ENCODE measurements around the gene NBEAL1. TPM values are rescaled to one million over a fixed set of nuclear protein-coding genes. Genes with fewer than 3 reads are reported as not detected.
A peak's percentile ranks its signal among the peaks of the same experiment; 100 is the strongest.
"Not testable (repeated sequence)": the region's sequence is repeated elsewhere in the genome, so short reads cannot be mapped to it uniquely, and the experiment has no call there.

Gene NBEAL1
- total RNA-seq (2014; rRNA removed; shearing (Covaris generic)), result 3.8 and 5.4 TPM in 2 replicates

DNA sequence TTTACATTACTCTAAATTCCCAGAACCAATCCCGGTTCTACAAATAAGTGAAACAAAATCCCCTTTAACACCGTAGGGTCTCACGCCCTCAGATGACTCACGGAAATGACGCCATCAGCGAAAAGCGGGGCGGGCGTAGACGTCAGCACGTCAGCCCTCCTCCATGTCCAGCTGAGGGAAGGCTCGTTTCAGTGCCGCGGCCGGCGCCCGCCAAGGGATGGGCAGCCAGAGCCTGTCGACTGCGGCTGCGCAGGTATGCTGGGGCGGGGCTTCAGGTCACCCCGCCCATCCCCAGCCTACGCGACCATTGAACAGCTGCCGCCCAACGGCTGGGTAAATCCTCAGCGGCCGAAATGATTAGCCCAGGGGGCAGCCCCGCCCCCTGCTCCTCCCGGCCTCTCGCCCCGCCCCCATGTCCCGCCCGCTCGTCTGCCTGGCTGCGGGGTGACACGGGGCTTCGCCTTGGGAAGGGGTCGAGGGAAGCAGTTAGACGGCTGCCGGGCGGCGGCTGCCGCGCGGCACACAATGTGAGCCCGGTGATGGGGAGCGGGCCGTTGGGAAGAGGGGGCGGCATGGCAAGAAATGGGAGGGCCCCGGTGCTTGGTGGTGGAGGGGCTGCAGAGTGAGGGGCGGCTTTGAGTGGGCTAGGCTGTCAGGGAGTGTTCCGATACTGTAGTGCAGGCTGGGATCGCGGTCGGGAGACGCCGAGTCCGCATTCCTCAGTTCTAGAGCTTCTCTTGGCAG is at the start of gene NBEAL1:
TSS of gene NBEAL1 (plus strand) at position 420 of the 744 bp plus-strand sequence. CDS start 1,510 bp downstream, outside the sequence.
- DNase-seq (ENCODE audit: low spot score), result peak; percentile 97

DNA sequence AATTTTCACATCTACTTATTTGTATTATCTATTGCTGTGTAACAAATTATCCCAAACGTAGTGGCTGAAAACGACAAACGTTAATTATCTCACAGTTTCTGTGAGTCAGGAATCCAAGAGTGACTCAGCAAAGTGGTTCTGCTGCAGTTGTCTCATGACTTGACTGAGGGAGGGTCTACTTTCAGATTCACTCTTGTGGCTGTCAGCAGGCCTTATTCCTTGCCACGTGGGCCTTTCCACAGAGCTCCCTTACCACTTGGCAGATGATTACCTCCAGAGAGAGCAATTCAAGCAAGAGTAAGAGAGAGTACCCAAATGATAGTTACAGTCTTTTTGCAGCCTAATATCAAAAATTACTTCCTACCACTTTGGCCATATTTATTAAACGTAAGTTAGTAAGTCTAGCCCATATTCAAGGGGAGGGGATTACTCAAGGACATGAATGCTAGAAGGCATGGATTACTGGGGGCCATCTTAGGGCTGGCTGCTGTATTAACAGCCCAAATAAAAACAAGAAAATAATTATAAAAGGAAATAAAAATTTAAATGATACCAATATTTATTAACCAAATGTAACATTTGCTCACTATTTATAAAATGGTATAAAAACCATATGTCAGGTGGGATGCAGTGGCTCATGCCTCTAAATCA is 48.7 kb upstream of the NBEAL1 start:
- DNase-seq (ENCODE audit: low spot score), result peak; percentile 67

DNA sequence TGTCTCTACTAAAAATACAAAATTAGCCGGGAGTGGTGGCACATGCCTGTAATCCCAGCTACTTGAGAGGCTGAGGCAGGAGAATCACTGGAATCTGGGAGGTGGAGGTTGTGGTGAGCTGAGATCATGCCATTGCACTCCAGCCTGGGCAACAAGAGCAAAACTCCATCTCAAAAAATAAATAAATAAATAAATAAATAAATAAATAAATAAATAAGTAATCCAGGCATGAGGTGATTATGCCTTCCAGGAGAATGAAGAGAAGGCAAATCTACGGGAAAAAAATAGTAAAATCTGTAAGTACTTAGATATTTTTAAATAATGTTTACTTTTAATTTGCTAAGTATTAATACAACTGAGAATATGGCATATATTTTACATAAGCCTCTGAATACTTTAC is 45.3 kb upstream of the NBEAL1 start:
- not testable (repeated sequence) for DNase-seq (ENCODE audit: low spot score)

DNA sequence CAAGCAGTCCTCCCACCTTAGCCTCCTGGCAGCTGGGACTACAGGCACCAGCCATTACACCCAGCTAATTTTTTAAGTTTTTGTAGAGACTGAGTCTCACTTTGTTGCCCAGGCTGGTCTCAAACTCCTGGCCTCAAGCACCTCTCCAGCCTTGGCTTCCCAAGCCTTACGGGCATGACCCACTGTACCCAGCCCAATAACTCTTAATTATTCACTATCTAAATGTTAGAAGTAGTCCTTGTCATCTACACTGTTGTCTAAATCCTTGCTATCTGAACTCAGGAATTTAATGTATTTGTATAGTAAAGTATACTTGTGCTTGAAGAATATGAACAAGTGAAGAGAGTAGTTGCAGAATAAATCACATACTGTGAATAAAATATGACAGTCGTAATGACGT is 37.9 kb upstream of the NBEAL1 start:
- DNase-seq (ENCODE audit: low spot score), result no peak

DNA sequence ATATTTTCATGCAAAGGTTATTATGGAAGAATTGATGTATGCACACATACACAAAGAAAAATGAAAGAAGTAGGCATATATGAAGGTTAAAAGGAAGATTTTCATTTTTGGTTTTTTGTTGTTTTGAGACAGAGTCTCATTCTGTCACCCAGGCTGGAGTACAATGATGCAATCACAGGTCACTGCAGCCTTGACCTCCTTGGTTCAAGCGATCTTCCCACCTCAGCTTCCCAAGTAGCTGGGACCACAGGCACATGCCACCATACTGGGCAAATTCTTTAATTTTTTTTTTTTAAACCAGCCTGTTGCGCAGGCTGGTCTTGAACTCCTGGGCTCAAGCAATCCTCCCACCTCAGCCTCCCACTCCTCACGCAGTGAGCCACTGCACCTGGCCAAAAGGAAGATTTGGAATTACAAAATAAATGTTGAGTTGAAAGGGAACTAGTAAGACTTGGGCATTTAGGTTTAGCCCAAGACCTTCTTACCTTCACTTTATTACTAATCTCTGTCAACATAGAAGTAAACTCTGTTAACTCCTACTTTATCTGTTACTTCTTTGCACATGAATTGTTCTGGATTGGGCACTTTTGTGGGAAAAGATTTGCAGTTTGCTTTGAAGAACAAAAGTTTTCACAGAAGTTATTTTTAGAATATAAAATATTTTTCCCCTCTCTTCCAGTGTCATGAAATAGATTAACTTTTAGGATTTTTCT is 31.7 kb upstream of the NBEAL1 start:
- no peak for DNase-seq (ENCODE audit: low spot score)

DNA sequence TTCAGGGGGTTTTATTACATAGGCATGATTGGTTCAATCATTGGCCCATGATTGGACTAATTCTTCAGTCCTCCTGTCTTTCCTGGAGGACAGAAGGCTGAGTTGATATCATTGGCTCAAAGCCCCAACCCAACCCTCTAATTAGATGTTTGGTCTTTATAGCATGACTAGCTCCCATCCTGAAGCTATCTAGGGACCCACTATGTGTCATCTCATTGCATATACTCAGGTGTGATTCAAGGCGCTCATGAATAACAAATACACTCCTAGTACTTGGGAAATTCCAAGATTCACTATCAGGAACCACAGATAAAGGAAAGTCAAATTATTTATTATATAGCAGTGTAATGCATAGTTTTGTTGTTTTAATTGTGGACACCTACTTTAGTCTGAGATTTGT is 24.9 kb upstream of the NBEAL1 start:
- no peak for DNase-seq (ENCODE audit: low spot score)

DNA sequence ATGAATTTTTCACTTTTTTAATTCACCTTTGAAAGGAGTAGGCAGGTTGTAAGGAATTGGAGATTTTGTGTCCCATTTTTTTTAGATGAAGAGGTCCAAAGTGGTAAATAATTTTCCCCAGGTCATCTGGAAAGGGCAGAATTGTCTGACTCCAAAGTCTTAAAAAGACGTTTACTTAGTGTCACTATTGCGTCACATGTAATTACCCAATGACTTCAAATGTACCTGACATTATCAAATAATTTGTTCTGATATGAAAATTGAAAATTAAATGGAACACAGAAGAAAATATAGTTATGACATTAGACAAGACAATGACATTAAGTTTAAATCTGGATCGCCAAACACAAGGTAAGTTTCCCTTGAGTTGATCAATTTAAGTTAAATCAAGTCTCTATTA is 24.2 kb upstream of the NBEAL1 start:
- DNase-seq (ENCODE audit: low spot score), result no peak

DNA sequence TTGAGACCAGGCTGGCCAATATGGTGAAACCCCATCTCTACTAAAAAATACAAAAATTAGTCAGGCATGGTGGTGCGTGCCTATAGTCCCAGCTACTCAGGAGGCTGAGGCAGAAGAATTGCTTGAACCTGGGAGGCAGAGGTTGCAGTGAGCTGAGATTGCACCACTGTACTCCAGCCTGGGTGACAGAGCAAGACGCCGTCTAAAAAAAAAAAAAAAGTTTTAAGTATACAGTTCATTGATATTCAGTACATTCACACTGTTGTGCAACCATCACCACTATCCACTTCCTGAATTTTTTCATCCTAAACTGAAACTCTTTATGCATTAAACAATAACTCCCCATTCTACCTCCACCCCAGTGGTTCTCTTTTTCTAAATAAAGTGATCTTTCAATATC is 17.6 kb upstream of the NBEAL1 start:
- peak; percentile 29 for DNase-seq (ENCODE audit: low spot score)

DNA sequence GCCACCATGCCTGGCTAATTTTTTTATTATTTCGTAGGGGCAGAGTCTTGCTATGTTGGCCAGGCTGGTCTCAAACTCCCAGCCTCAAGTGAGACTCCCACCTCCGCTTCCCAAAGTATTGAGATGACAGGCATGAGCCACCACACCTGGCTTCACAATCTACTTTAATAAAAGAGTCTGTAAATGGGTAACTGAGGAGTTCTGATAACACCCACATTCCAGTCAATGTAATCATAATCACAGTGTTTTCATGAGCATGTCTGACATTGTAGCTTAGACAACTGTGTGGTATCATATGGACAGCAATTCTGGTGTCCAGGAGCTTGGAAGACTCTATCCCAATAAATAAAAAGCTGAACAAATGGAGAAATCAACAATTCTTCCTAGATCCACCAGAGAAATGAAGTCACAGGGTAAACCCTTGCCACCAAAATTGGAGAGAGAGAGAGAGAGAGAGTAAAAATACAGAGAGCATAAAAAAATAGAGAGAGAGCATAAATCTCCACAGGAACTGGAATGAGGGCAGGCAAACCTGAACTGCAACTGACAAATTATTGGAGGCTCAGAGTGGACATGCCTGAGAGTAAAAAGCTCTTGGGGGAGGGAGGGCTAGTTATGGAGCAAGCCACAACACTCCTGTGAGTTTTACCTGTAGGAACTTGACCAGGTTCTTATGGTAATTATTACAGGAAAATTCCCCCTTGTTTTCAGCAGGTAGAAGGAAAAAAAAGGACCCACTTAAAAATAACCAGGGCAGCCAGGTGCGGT is 12.4 kb upstream of the NBEAL1 start:
- no peak for DNase-seq (ENCODE audit: low spot score)

DNA sequence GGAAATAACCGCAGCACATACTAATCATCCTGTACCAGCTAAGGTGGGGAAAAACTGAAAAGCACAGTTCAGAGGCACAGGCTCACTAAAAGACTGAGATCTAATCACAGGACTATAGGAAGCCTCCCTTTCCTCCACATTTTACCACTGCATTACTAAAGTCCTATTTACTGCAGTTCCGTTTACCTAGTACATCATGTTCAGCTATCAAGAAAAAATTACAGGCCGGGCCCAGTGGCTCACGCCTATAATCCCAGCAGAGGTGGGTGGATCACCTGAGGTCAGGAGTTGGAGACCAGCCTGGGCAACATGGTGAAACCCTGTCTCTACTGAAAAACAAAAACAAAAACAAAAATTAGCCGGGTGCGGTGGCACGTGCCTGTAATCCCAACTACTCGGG is 11.0 kb upstream of the NBEAL1 start:
- DNase-seq (ENCODE audit: low spot score), result no peak

DNA sequence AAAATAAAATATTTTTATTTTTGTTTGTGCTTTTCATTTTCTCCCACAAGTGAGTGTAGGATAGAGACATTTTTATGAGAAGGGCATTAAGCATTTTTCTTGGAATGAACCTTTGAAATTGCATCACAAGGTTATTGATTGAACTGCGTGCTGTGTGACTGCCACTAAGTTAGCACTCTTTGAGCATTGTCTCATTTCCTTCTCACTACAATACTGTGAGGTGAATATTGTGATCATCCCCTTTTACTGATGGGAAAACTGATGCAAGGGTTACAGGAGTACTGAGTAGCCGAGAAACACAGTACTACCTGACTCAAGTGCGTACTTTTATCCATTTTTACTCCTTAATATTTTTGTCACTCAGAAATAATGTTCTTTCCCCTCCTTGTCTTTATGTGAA is 2.0 kb downstream of the NBEAL1 start:
- no peak for DNase-seq (ENCODE audit: low spot score)

DNA sequence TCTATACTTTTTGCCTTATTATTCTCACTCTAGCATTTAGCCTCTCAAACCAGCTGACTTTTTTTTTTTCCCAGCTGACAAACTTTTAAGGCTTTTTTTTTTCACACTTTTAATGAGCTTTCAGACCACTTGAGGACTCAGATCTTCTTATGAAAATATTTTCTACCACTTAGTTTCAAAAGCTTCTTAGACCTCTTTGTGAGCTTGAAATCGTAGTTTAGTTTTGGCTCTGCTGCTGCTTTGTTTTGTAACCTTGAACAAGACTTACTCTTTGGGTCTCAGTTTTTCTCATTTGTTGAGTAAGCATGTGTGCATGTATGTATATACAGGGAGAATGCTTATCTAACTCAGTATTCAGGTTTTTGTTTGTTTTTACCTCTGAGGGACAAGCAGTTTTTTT is 3.5 kb downstream of the NBEAL1 start:
- no peak for DNase-seq (ENCODE audit: low spot score)

DNA sequence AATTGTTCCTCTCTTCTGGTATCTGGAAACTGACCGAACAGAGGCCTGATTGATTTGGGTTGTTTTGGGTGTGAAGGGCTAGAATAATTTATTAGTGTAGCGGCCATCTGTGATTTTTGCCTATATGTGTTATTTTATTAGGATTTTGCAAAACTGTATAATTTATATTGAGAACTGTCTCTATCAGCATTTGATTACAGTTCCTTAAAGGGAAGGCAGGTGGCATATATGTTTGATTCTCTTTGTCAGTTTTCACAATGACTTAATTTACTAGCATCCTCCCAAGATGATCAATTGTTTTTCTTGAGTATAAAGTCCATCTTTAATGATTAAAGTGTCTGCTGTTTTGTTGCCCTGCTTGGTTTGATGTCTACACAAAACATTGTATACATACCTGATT is 4.5 kb downstream of the NBEAL1 start:
- no peak for DNase-seq (ENCODE audit: low spot score)

DNA sequence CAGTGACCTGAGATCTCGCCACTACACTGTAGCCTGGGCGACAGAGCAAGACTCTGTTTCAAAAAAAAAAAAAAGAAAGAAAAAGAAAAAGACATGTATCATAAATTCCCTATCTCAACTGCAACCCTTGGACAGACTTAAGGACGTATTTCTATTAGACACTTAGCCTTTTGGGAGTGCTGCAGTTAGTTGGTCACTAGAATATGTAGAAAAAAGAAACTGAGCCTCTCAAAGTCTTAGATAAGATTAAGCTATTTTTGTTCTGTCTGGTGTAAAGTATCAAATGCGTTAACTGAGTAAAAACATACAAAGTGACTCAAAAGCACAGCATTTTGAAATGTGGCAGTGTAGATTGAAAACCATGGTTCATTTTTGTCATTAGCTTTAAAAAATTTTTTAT is 7.3 kb downstream of the NBEAL1 start:
- DNase-seq (ENCODE audit: low spot score), result no peak

DNA sequence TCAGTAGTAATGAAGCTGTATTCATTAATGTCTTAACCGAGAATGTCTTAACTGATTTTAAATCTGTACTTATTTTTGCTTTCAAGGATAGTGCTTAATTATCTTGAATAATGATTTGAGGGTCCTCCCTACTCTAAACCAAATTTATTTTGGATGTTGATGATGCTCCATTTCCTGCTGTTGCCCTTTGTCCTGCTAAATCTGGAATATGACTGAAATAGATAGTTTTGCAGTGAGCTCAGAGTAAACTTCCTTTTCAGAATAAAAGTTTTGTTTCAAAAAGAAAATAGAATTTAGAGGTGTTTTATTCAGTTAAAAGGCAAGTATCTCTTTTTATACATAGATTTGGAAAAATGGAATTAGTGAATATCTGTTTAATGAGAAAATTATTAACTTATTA is 8.1 kb downstream of the NBEAL1 start:
- DNase-seq (ENCODE audit: low spot score), result no peak

DNA sequence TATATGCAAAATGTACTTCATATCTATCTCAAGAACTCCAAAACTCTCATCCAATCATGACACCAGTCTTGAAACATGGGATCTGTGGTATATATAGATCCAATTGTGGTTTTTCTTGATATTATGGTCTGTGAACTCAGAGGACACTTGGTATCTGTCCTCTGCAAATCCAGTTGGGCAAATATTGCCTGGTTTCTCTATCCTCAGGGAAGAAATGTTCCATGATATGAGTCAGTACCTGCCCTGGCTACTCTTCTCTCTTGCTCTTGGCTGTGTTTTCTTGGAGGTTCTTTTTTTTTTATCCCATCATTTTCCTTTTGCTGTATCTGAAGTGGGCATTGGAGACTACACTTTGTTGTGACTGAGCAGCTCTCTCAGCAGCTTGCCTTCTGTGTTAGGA is 10.9 kb downstream of the NBEAL1 start:
- no peak for DNase-seq (ENCODE audit: low spot score)

DNA sequence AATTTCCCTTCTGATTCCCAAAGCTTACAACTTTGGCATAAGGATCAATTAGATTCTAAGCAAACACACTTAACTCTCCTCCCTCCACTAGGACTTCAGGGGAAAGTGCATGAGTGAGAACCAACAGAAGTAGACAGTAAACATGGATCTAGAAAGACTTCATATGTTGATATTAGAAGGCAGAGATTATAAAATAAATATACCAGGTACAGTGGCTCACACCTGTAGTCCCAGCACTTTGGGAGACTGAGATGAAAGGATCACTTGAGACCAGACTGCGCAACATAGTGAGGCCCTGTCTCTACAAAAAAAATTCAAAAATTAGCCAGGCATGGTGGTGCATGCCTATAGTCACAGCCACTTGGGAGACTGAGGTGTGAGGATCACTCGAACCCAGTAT is 15.9 kb downstream of the NBEAL1 start:
- DNase-seq (ENCODE audit: low spot score), result no peak

DNA sequence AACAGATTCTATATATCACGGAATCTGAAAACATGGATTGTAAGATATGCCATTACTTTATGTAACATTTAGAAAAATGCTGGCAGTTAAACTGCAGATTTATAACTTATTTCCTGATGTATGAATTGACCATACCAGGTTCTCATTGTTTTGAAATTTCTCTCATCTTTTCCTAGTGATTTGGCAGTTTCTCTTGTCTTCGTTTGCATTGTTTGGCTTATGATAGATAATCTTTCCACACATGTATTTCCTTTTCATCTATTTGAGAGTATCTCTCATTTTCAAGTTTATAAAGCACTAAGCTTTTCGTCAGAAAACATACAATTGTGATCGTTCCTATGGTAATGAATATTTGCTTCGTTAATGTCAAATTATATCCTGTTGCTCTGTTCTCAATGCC is 16.3 kb downstream of the NBEAL1 start:
- no peak for DNase-seq (ENCODE audit: low spot score)

DNA sequence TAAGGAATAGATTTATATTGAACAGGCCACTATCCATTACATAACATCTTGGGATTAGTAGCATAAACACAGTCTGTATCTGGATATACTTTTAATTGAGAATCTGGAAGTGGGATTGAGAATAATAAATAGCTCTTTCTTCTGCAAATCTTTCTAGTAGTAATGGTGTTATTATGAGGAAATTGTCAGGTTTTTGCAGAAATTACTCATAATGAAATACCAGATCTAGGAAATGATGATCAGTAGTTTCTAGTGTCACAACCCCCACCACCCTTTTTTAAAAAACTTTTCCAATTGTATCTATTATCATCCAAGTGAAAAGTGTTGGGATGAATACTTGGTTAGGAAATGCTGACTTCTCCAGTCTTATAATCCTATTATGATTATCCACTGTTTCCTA is 18.7 kb downstream of the NBEAL1 start:
- no peak for DNase-seq (ENCODE audit: low spot score)

DNA sequence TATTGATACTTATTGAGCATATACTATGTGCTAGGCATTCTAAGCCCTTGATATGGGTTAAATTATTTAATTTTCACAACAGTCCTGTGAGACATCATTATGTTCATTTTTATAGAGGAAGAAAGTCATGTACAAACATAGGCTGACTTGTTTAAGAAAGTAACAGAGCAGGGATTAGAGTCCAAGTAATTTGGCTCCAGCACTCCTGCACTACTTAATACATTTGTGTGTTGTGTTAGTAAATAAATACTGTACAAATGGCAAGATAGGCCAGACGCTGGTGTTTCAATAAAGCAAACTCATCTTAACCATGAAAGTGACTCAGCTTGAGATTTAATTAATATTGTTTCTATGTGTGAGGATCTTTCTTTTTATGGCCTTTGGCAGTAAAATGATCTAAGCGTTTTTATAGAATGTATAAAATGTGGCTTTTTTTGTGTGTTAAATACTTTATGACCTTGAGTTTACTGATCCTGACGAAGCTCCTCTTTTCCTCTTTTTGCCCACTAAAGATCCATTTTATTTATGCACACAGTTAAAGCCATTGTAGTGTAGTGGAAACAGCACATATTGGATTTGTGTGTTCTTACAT is 21.3 kb downstream of the NBEAL1 start:
- DNase-seq (ENCODE audit: low spot score), result no peak

DNA sequence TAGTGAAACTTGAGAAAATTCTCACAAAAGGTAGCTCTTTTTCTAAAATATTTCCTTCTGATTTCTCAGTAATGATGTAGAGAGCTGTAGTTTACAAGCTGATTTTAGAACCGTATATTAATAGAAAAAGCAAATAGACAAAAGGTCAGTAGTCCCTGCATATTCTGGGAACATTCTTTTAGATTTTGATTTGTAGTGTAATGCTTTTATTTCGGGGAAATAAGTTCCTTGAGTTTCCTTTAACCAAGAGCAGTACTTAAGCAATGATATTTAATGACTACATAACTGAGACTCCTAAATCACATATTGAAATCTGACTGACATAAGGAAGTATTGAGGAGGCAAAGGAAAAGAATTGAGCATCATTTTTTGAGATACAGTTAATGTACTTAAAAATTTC is 22.4 kb downstream of the NBEAL1 start:
- no peak for DNase-seq (ENCODE audit: low spot score)

DNA sequence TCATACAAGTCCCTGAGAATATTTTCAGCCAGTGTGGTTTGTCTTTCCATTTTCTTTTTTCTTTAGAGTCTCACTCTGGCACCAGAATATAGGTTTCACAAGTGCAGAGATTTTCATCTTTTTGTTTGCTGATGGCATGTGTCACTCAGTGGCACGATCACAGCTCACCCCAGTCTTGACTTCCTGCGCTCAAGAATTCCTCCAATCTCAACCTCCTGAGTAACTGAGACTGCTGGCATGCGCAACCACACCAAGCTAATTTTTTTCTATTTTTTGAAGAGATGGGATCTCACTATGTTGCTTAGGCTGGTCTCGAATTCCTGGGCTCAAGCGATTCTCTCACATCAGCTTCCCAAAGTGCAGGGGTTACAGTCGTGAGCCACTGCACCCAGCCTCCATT is 23.9 kb downstream of the NBEAL1 start:
- DNase-seq (ENCODE audit: low spot score), result no peak

All from H4 (cell line).